Prostate gland (tissue), 2 donors: ENCODE data around the gene AICDA. TPM values are rescaled to one million over a fixed set of nuclear protein-coding genes. Genes with fewer than 3 reads are reported as not detected.
"Not testable (repeated sequence)": the region's sequence is repeated elsewhere in the genome, so short reads cannot be mapped to it uniquely, and the experiment has no call there.

Experiments used
- DNase-seq: peaks from one replicate; pipeline ENCODE4 v3.0.0-alpha.2; 2019; ENCODE audit warnings: low spot score
- H3K27ac ChIP-seq, 2 donors: fragments of 200-600 bp; sonication (generic); 2 replicates each; pipeline ENCODE4 v1.5.1; 2017 to 2019
- H3K27me3 ChIP-seq: fragments of 200-600 bp; sonication (generic); replicated peaks from 2 replicates; pipeline ENCODE4 v1.5.1; 2019; ENCODE audit not compliant: insufficient read depth
- H3K36me3 ChIP-seq, 2 donors: fragments of 200-600 bp; sonication (generic); 1 replicate in 1 of 2; 2 replicates in 1 of 2; pipeline versions ENCODE4 v1.5.1 to v1.8.1; 2017 to 2019
- H3K4me1 ChIP-seq: fragments of 200-600 bp; sonication (generic); replicated peaks from 2 replicates; pipeline ENCODE4 v1.5.1; 2019
- H3K4me3 ChIP-seq, 2 donors: fragments of 200-600 bp; sonication (generic); 2 replicates each; pipeline ENCODE4 v1.5.1; 2017 to 2019
- H3K9me3 ChIP-seq: fragments of 200-600 bp; sonication (generic); 2 replicates; pipeline ENCODE4 v1.5.1; 2017
- POLR2A ChIP-seq: fragments of 450-650 bp; IDR thresholded peaks from one replicate; pipeline ENCODE4 v1.6.1; 2016; ENCODE audit warnings: antibody characterized with exemption, mild to moderate bottlenecking
- POLR2AphosphoS5 ChIP-seq: sonication (generic); formaldehyde crosslinking; IDR thresholded peaks from one replicate; pipeline ENCODE4 v1.6.1; 2017; ENCODE audit warnings: antibody characterized with exemption
- WGBS: methylation state at CpG from one replicate; pipeline ENCODE4 v1.1.5; 2018; 5-methylcytosine and 5-hydroxymethylcytosine counted together
- intact Hi-C: fragments of 100-400 bp; cut with DNase I; formaldehyde crosslinking; loops from one replicate; pipeline ENCODE4 v1.14.2; 2022
- total RNA-seq, 2 donors: library from RNA; depleted of rRNA; stranded (reverse); fragments of >200 nt; gene quantifications; one replicate each; pipeline ENCODE4 v1.1.0, GENCODE V29; 2016
- TF ChIP-seq, protein P1 (sequence below), 4 experiments: fragments of 200-600 bp in 2 of 4; fragments of 450-650 bp in 2 of 4; sonication (generic) in 2 of 4; IDR thresholded peaks; 1 replicate in 3 of 4; 2 replicates in 1 of 4; pipeline ENCODE4 v1.5.1; 2016 to 2019; ENCODE audit warnings: antibody characterized with exemption in 4 of 4, mild to moderate bottlenecking in 2 of 4, moderate library complexity in 2 of 4

Gene AICDA
- total RNA-seq, 2 donors from 2014 or later, result 4.3 TPM; not detected in 1

DNA sequence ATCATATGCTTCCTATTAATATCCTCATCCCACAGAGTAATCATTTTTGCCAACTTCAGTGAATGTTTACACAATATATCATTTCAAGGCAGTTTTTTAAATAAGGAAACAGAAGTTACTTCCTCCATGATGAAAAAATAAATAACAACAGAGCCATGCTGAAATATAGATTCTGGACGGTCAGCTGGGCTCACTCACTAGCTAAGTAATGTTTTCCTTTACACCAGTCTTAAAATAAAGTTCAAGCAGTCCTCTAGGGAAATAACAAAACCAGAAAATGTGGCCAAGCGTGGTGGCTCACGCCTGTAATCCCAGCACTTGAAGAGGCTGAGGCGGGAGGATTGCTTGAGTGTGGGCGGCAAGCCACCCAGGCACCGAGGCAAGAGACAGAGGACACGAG is 28.7 kb downstream of the AICDA start:
- no peak for DNase-seq
- no peak overlapping the region for H3K27ac ChIP-seq
- H3K36me3 ChIP-seq, result no peaks in the 10 kb centered on the region
- no peak overlapping the region for H3K4me3 ChIP-seq
- no peaks in the 10 kb centered on the region for H3K9me3 ChIP-seq
- H3K27me3 ChIP-seq, result no peaks in the 10 kb centered on the region
- intact Hi-C loops, result no loop called here
- TF ChIP-seq, protein P1, sequence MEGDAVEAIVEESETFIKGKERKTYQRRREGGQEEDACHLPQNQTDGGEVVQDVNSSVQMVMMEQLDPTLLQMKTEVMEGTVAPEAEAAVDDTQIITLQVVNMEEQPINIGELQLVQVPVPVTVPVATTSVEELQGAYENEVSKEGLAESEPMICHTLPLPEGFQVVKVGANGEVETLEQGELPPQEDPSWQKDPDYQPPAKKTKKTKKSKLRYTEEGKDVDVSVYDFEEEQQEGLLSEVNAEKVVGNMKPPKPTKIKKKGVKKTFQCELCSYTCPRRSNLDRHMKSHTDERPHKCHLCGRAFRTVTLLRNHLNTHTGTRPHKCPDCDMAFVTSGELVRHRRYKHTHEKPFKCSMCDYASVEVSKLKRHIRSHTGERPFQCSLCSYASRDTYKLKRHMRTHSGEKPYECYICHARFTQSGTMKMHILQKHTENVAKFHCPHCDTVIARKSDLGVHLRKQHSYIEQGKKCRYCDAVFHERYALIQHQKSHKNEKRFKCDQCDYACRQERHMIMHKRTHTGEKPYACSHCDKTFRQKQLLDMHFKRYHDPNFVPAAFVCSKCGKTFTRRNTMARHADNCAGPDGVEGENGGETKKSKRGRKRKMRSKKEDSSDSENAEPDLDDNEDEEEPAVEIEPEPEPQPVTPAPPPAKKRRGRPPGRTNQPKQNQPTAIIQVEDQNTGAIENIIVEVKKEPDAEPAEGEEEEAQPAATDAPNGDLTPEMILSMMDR (IDR thresholded peaks at IDR 0.05), result no peak
- TF ChIP-seq POLR2A, result no peak
- TF ChIP-seq POLR2AphosphoS5, result no peak
- 74% methylated on average over 7 of the region's 7 CpGs for WGBS
- no peaks in the 10 kb centered on the region for H3K4me1 ChIP-seq

DNA sequence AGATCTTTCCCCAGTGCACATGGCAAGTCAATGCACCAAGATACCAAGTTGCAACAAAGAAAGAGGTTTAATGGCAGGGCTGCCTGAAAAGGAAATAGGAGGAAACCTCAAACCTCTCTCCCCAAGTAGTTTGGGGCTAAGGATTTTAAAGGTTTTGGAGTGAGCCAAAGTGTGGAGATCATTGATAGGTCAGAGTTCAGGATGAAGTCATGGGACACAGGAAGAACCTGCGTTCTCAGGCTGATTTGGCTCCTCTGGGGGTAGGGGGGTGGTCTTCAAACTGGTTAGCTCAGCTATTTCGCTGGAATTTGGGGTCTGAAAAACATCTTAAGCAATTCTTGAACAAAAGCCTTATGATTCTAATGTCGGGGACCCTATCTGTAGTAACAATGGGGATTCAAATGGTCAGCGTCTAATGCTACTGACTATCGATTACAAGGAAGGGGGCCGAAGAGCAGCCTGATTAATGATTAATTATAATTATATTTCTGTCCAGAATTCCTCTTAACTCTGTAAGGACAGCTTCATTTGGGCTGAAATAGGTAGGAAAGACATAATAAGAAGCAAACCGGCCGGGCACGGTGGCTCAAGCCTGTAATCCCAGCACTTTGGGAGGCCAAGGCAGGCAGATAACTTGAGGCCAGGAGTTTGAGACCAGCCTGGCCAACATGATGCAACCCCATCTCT is 31.4 kb downstream of the AICDA start:
- no peaks in the 10 kb centered on the region for H3K4me1 ChIP-seq
- no peak for TF ChIP-seq POLR2AphosphoS5
- TF ChIP-seq, protein P1 (IDR thresholded peaks at IDR 0.05), result no peak
- no peak overlapping the region for H3K4me3 ChIP-seq
- 66% methylated on average over 9 of the region's 9 CpGs for WGBS
- no peak for DNase-seq
- H3K36me3 ChIP-seq, result no peaks in the 10 kb centered on the region
- no peak overlapping the region for H3K27ac ChIP-seq
- intact Hi-C loops, result no loop called here
- no peaks in the 10 kb centered on the region for H3K27me3 ChIP-seq
- H3K9me3 ChIP-seq, result no peaks in the 10 kb centered on the region

DNA sequence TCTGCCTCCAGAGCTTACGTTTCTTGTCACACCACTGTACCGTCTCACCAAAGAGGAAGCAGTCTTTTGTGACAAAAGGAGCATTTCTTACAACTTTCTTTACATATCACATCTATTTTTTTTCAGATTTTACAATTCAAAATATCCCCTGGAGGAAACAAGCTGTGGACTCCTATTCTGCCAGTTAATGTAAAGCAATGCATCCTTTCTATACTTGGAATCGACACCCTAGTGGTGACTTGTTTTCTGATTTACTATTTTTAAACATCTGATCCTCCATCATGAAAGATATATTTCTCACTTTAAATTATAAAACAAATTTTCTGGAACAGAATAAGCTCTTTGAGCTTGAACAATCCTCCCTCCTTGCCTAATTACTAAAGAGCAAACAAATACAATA is 34.8 kb downstream of the AICDA start:
- Histone ChIP-seq H3K27ac (no peak overlapping the region), H3K9me3 (no peaks in the 10 kb centered on the region), H3K4me3 (no peak overlapping the region), H3K27me3 (no peaks in the 10 kb centered on the region), H3K36me3 (no peaks in the 10 kb centered on the region), H3K4me1 (no peaks in the 10 kb centered on the region)
- intact Hi-C loops, result no loop called here
- 64% methylated on average over 3 of the region's 3 CpGs for WGBS
- no peak for TF ChIP-seq POLR2A
- TF ChIP-seq, protein P1 (IDR thresholded peaks at IDR 0.05), result no peak
- TF ChIP-seq POLR2AphosphoS5, result no peak
- no peak for DNase-seq

DNA sequence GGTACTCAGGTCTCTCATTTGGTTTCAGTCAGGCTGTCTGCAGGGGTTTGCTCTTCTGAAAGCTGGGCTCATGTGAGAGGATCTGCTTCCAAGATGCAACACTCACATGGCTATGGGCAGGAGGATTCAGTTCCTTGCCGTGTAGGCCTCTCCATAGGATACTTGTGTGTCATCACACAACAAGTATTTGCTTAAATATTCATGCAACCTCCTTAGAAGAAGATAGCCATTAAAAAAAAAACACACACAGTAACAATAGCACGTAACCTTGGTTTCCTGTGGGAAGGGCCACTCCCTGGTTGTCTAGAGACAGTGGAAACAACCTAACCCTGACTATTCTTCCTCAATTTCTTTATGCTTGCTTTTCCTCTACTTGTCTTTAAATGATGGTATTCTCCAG is 40.2 kb downstream of the AICDA start:
- Histone ChIP-seq H3K27ac (no peak overlapping the region), H3K36me3 (no peaks in the 10 kb centered on the region), H3K9me3 (no peaks in the 10 kb centered on the region), H3K27me3 (no peaks in the 10 kb centered on the region), H3K4me3 (no peak overlapping the region), H3K4me1 (no peaks in the 10 kb centered on the region)
- WGBS, result 45% methylated on average over 2 of the region's 2 CpGs
- TF ChIP-seq, protein P1 (IDR thresholded peaks at IDR 0.05), result no peak
- TF ChIP-seq POLR2A (no peak), POLR2AphosphoS5 (no peak)
- DNase-seq, result no peak
- intact Hi-C loops, result no loop called here

DNA sequence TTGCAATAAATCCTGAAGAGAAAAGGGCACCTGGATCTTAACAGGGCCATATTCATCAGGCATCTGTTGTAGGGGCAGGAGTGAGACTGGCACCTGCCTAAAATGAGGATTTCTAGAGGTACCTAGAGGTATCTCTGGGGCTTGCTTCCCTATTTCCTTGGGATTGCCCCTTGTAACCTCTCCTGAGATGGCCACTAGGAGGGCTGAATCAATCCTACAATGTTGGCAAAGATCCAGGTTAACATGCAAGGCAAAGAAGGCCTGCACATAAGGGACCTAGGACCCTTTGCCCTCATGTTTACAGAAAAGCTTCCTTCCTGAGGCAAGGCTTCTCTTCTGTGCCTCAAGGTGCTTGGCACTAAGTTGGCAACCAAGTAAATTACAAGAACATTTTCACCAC is 46.1 kb downstream of the AICDA start:
- TF ChIP-seq, protein P1 (IDR thresholded peaks at IDR 0.05), result no peak
- no peak for TF ChIP-seq POLR2A
- no peak for TF ChIP-seq POLR2AphosphoS5

DNA sequence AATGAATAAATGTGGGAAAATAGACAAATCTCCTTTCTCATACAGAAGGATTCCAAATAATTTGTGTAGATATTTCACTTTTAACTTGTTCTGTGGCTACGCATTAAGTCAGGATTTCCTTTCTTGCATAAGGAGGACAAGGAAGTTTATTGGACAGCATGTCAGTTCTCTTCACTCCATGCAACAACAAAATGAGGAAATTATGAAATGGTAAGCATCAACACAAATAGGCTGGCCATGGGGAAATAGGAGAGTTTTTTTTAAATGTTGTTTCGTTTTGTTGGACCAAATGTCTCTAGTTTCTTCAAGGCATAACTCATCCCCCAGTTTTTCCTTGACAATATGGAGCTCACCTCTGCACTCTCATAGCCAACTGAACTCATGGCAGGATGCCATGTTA is 46.6 kb downstream of the AICDA start:
- H3K9me3 ChIP-seq, H3K27ac ChIP-seq, H3K4me3 ChIP-seq, H3K4me1 ChIP-seq, H3K36me3 ChIP-seq, DNase-seq, H3K27me3 ChIP-seq, intact Hi-C loops: not testable (repeated sequence)
- 73% methylated on average over 2 of the region's 2 CpGs for WGBS

More for the DNA sequence above, 46.1 kb downstream of the AICDA start:
- H3K27ac ChIP-seq, result no peak overlapping the region
- no peak for DNase-seq
- H3K4me3 ChIP-seq, result no peak overlapping the region
- no peaks in the 10 kb centered on the region for H3K4me1 ChIP-seq
- no peaks in the 10 kb centered on the region for H3K27me3 ChIP-seq
- no peaks in the 10 kb centered on the region for H3K9me3 ChIP-seq
- intact Hi-C loops, result no loop called here
- no peaks in the 10 kb centered on the region for H3K36me3 ChIP-seq
